Astrocyte (in vitro differentiated cells and primary cell): Measurements from ENCODE around the gene MAGI3. TPM values are rescaled to one million over a fixed set of nuclear protein-coding genes. Genes with fewer than 3 reads are reported as not detected.

ENCODE experiments used
- DNase-seq: peaks from one replicate; pipeline ENCODE4 v3.0.0-alpha.2; 2010; ENCODE audit warnings: low read depth
- FAIRE-seq: peaks from 2 replicates; lab custom pipeline; 2011; peaks lifted over from hg19 to GRCh38; lab: Jason Lieb, UNC
- H2AFZ ChIP-seq: 2 replicates; pipeline ENCODE4 v1.6.0; 2012; ENCODE audit warnings: low read depth, low read length, inconsistent platforms
- H3K27ac ChIP-seq: 2 replicates; pipeline ENCODE4 v1.5.1; 2011; ENCODE audit warnings: low read depth, low read length, inconsistent platforms
- H3K27me3 ChIP-seq: 2 replicates; pipeline ENCODE4 v1.6.0; 2011; ENCODE audit warnings: low read length, inconsistent platforms; ENCODE audit not compliant: insufficient read depth
- H3K36me3 ChIP-seq: 2 replicates; pipeline ENCODE4 v1.5.1; 2011; ENCODE audit warnings: low read length, inconsistent platforms; ENCODE audit not compliant: insufficient read depth
- H3K4me1 ChIP-seq: 2 replicates; pipeline ENCODE4 v1.5.1; 2011; ENCODE audit warnings: low read length, inconsistent platforms; ENCODE audit not compliant: insufficient read depth
- H3K4me2 ChIP-seq: 2 replicates; pipeline ENCODE4 v1.6.0; 2012; ENCODE audit warnings: low read length, inconsistent platforms
- H3K4me3 ChIP-seq: 2 replicates; pipeline ENCODE4 v1.5.1; 2011; ENCODE audit warnings: low read depth, mild to moderate bottlenecking, low read length, inconsistent platforms; ENCODE audit not compliant: insufficient read depth
- H3K79me2 ChIP-seq: 2 replicates; pipeline ENCODE4 v1.6.0; 2012; ENCODE audit warnings: mild to moderate bottlenecking, low read length, inconsistent platforms; ENCODE audit not compliant: insufficient read depth
- H3K9ac ChIP-seq: 2 replicates; pipeline ENCODE4 v1.6.0; 2012; ENCODE audit warnings: mild to moderate bottlenecking, low read length, inconsistent platforms
- H3K9me3 ChIP-seq: 2 replicates; pipeline ENCODE4 v1.5.1; 2012; ENCODE audit warnings: low read depth, mild to moderate bottlenecking, low read length, inconsistent platforms; ENCODE audit not compliant: insufficient read depth
- H4K20me1 ChIP-seq: 2 replicates; pipeline ENCODE4 v1.6.0; 2012; ENCODE audit warnings: low read length, inconsistent platforms; ENCODE audit not compliant: insufficient read depth
- H3K27ac Mint-ChIP-seq: one replicate; pipeline ENCODE4 v1.8.0; 2021; ENCODE audit warnings: mild to moderate bottlenecking, mixed read lengths; ENCODE audit not compliant: unreplicated experiment
- H3K27me3 Mint-ChIP-seq: one replicate; pipeline ENCODE4 v1.8.0; 2021; ENCODE audit warnings: low read depth, mixed read lengths; ENCODE audit not compliant: unreplicated experiment
- H3K36me3 Mint-ChIP-seq: one replicate; pipeline ENCODE4 v1.8.0; 2021; ENCODE audit warnings: low read depth, mixed read lengths; ENCODE audit not compliant: unreplicated experiment
- H3K4me1 Mint-ChIP-seq: one replicate; pipeline ENCODE4 v1.8.0; 2021; ENCODE audit warnings: low read depth, mixed read lengths; ENCODE audit not compliant: unreplicated experiment
- H3K4me3 Mint-ChIP-seq: one replicate; pipeline ENCODE4 v1.8.0; 2021; ENCODE audit warnings: mild to moderate bottlenecking, moderate library complexity, mixed read lengths; ENCODE audit not compliant: unreplicated experiment
- H3K9me3 Mint-ChIP-seq: one replicate; pipeline ENCODE4 v1.8.0; 2021; ENCODE audit warnings: mild to moderate bottlenecking, mixed read lengths; ENCODE audit not compliant: unreplicated experiment
- CTCF ChIP-seq: IDR thresholded peaks from 2 replicates; pipeline ENCODE4 v1.5.1; 2011; ENCODE audit warnings: low read depth, mild to moderate bottlenecking, inconsistent platforms, low read length, moderate library complexity; ENCODE audit not compliant: insufficient read depth
- EZH2 ChIP-seq: IDR thresholded peaks from 2 replicates; pipeline ENCODE4 v1.6.1; 2012; ENCODE audit warnings: mild to moderate bottlenecking, low read length, inconsistent platforms; ENCODE audit not compliant: insufficient read depth
- total RNA-seq: library from RNA; stranded (reverse); gene quantifications from 2 replicates; pipeline ENCODE4 v1.2.1, GENCODE V29; 2021

MAGI3 gene
- total RNA-seq, 1 donor from 2014 or later = 16.5 TPM

- no peak overlapping the region for H3K27ac ChIP-seq
- TF ChIP-seq CTCF (no peak), EZH2 (no peak)
- no peaks in the 10 kb centered on the region for H3K27me3 ChIP-seq
- H3K9ac ChIP-seq = no peak overlapping the region
- Mint-ChIP-seq H3K36me3 (peaks cover 10% of the 10 kb centered on the region), H3K27ac (no peak overlapping the region), H3K4me1 (peaks cover 6% of the 10 kb centered on the region), H3K27me3 (no peaks in the 10 kb centered on the region), H3K9me3 (no peaks in the 10 kb centered on the region), H3K4me3 (no peak overlapping the region)
- no peaks in the 10 kb centered on the region for H4K20me1 ChIP-seq
- FAIRE-seq = no peak
- H3K9me3 ChIP-seq = no peaks in the 10 kb centered on the region
- H3K4me3 ChIP-seq = no peak overlapping the region
- no peak overlapping the region for H3K4me2 ChIP-seq
- DNase-seq = peak; percentile 13
- no peak overlapping the region for H2AFZ ChIP-seq
- no peaks in the 10 kb centered on the region for H3K36me3 ChIP-seq
- peaks cover 2% of the 10 kb centered on the region for H3K4me1 ChIP-seq
- H3K79me2 ChIP-seq = no peaks in the 10 kb centered on the region
Observed at GRCh38 chr1:113675302-113675701, 285.0 kb downstream of the MAGI3 start.

- H3K4me2 ChIP-seq = no peak overlapping the region
- H3K27ac Mint-ChIP-seq = no peak overlapping the region
Observed at GRCh38 chr1:113676524-113676923, 286.2 kb downstream of the MAGI3 start.

GRCh38 chr1:113677250-113678158 lies 287.2 kb downstream of the MAGI3 start:
- FAIRE-seq = peak; percentile 82
- no peak overlapping the region for H3K27ac Mint-ChIP-seq

More at GRCh38 chr1:113676524-113676923, 286.2 kb downstream of the MAGI3 start:
- Histone ChIP-seq H3K36me3 (no peaks in the 10 kb centered on the region), H3K4me3 (no peak overlapping the region), H3K9me3 (no peaks in the 10 kb centered on the region), H3K27me3 (no peaks in the 10 kb centered on the region), H2AFZ (no peak overlapping the region), H3K4me1 (peaks cover 2% of the 10 kb centered on the region), H3K9ac (no peak overlapping the region), H3K79me2 (no peaks in the 10 kb centered on the region), H3K27ac (no peak overlapping the region), H4K20me1 (no peaks in the 10 kb centered on the region)
- Mint-ChIP-seq H3K4me3 (no peak overlapping the region), H3K9me3 (no peaks in the 10 kb centered on the region), H3K27me3 (no peaks in the 10 kb centered on the region), H3K36me3 (peaks cover 10% of the 10 kb centered on the region), H3K4me1 (peaks cover 6% of the 10 kb centered on the region)
- FAIRE-seq = no peak
- no peak for DNase-seq
- no peak for TF ChIP-seq EZH2

More at GRCh38 chr1:113677250-113678158, 287.2 kb downstream of the MAGI3 start:
- Histone ChIP-seq H3K9me3 (no peaks in the 10 kb centered on the region), H3K4me1 (peaks cover 2% of the 10 kb centered on the region), H2AFZ (no peak overlapping the region), H3K4me2 (no peak overlapping the region), H3K36me3 (no peaks in the 10 kb centered on the region), H3K9ac (no peak overlapping the region), H3K79me2 (no peaks in the 10 kb centered on the region), H3K4me3 (no peak overlapping the region), H3K27me3 (no peaks in the 10 kb centered on the region), H3K27ac (no peak overlapping the region), H4K20me1 (no peaks in the 10 kb centered on the region)
- Mint-ChIP-seq H3K4me3 (no peak overlapping the region), H3K27me3 (no peaks in the 10 kb centered on the region), H3K36me3 (peaks cover 4% of the 10 kb centered on the region), H3K9me3 (no peaks in the 10 kb centered on the region), H3K4me1 (peaks cover 6% of the 10 kb centered on the region)
- peak; percentile 62 for DNase-seq
- TF ChIP-seq EZH2 (no peak), CTCF (peak; percentile 61)
